ENCODE measurements around the gene ART1.

ART1 gene

GRCh38 chr11:3707176-3707575 lies 62.2 kb downstream of the ART1 start:
- Mint-ChIP-seq H3K36me3 (ENCODE audit: low read depth) (peaks cover 72% of the 10 kb centered on the region), H3K27ac (no peak overlapping the region)

GRCh38 chr11:3709977-3710376 lies 65.0 kb downstream of the ART1 start:
- Mint-ChIP-seq H3K9me3 (no peaks in the 10 kb centered on the region), H3K27ac (no peak overlapping the region), H3K4me1 (ENCODE audit: low read depth) (peaks cover 4% of the 10 kb centered on the region), H3K36me3 (ENCODE audit: low read depth) (peaks cover 71% of the 10 kb centered on the region), H3K4me3 (no peak overlapping the region), H3K27me3 (no peaks in the 10 kb centered on the region)

More at GRCh38 chr11:3707176-3707575, 62.2 kb downstream of the ART1 start:
- H3K4me1 Mint-ChIP-seq (ENCODE audit: low read depth), result peaks cover 4% of the 10 kb centered on the region
- H3K4me3 Mint-ChIP-seq, result no peak overlapping the region
- H3K9me3 Mint-ChIP-seq, result no peaks in the 10 kb centered on the region
- no peaks in the 10 kb centered on the region for H3K27me3 Mint-ChIP-seq

GRCh38 chr11:3710485-3711259 lies 65.7 kb downstream of the ART1 start:
- H3K4me1 Mint-ChIP-seq (ENCODE audit: low read depth), result peaks cover 4% of the 10 kb centered on the region
- H3K4me3 Mint-ChIP-seq, result no peak overlapping the region
- peak overlapping the region; percentile 28 for H3K27ac Mint-ChIP-seq
- no peaks in the 10 kb centered on the region for H3K9me3 Mint-ChIP-seq
- H3K27me3 Mint-ChIP-seq, result no peaks in the 10 kb centered on the region
- H3K36me3 Mint-ChIP-seq (ENCODE audit: low read depth), result peaks cover 68% of the 10 kb centered on the region

GRCh38 chr11:3712274-3712673 lies 67.3 kb downstream of the ART1 start:
- no peak overlapping the region for H3K4me3 Mint-ChIP-seq
- H3K27me3 Mint-ChIP-seq, result no peaks in the 10 kb centered on the region
- H3K27ac Mint-ChIP-seq, result no peak overlapping the region
- peaks cover 4% of the 10 kb centered on the region for H3K4me1 Mint-ChIP-seq (ENCODE audit: low read depth)
- no peaks in the 10 kb centered on the region for H3K9me3 Mint-ChIP-seq
- peaks cover 61% of the 10 kb centered on the region for H3K36me3 Mint-ChIP-seq (ENCODE audit: low read depth)
